Fibroblast of lung (primary cell): Measurements from ENCODE around the gene HDAC10.

Experiments used
- CTCF ChIP-seq, 2 donors: IDR thresholded peaks in 1 of 2; conservative IDR thresholded peaks in 1 of 2; 1 replicate in 1 of 2; 2 replicates in 1 of 2; pipeline ENCODE4 v1.5.1; 2011 to 2012; ENCODE audit warnings: low read length in 2 of 2, control low read depth in 1 of 2, inconsistent platforms in 1 of 2, low read depth in 1 of 2, mild to moderate bottlenecking in 1 of 2
- EZH2 ChIP-seq: IDR thresholded peaks from 2 replicates; pipeline ENCODE4 v1.5.1; 2012; ENCODE audit warnings: low read length, control low read depth, mild to moderate bottlenecking; ENCODE audit errors: missing control alignments

GRCh38 chr22:50199829-50200460 lies 51.1 kb downstream of the HDAC10 start:
- no peak for TF ChIP-seq CTCF (conservative IDR thresholded peaks at IDR 0.05 in 1 of 2, IDR thresholded peaks at IDR 0.05 in 1 of 2; ENCODE audit: low read depth in 1 of 2, low read length in 2 of 2)
- TF ChIP-seq EZH2 = no peak
